KOPT-K1 (cell line): Measurements from ENCODE around the gene NAB1.
"Not testable (repeated sequence)": the region's sequence is repeated elsewhere in the genome, so short reads cannot be mapped to it uniquely, and the experiment has no call there.

Experiments
- H3K27ac ChIP-seq: fragments of 200-600 bp; sonication (generic); 2 replicates; pipeline ENCODE4 v1.5.1; 2016; ENCODE audit warnings: antibody characterized with exemption, mild to moderate bottlenecking, low read depth, low read length; ENCODE audit not compliant: poor library complexity, severe bottlenecking
- H3K36me3 ChIP-seq: fragments of 200-600 bp; sonication (generic); 2 replicates; pipeline ENCODE4 v1.5.1; 2017; ENCODE audit warnings: antibody characterized with exemption, mild to moderate bottlenecking, low read length, moderate library complexity; ENCODE audit not compliant: insufficient read depth
- H3K9me3 ChIP-seq: fragments of 200-600 bp; sonication (generic); 2 replicates; pipeline ENCODE4 v1.5.1; 2017; ENCODE audit warnings: antibody characterized with exemption, low read length, mild to moderate bottlenecking; ENCODE audit not compliant: insufficient read depth, poor library complexity, severe bottlenecking

The NAB1 gene

GRCh38 chr2:190707726-190708125 is 58.8 kb downstream of the NAB1 start:
- Histone ChIP-seq H3K27ac (no peak overlapping the region), H3K36me3 (no peaks in the 10 kb centered on the region), H3K9me3 (peaks cover 10% of the 10 kb centered on the region)

- peaks cover 10% of the 10 kb centered on the region for H3K9me3 ChIP-seq
- not testable (repeated sequence) for H3K27ac ChIP-seq, H3K36me3 ChIP-seq
Observed at GRCh38 chr2:190708650-190709049, 59.8 kb downstream of the NAB1 start.

GRCh38 chr2:190711069-190711468 is 62.2 kb downstream of the NAB1 start:
- Histone ChIP-seq H3K36me3 (no peaks in the 10 kb centered on the region), H3K9me3 (peaks cover 10% of the 10 kb centered on the region), H3K27ac (no peak overlapping the region)

GRCh38 chr2:190713471-190713870 is 64.6 kb downstream of the NAB1 start:
- H3K9me3 ChIP-seq = peaks cover 3% of the 10 kb centered on the region
- H3K36me3 ChIP-seq = no peaks in the 10 kb centered on the region
- H3K27ac ChIP-seq = no peak overlapping the region

GRCh38 chr2:190714958-190715357 is 66.1 kb downstream of the NAB1 start:
- no peaks in the 10 kb centered on the region for H3K36me3 ChIP-seq
- H3K9me3 ChIP-seq = no peaks in the 10 kb centered on the region

GRCh38 chr2:190716176-190716807 is 67.4 kb downstream of the NAB1 start:
- H3K9me3 ChIP-seq = no peaks in the 10 kb centered on the region
- no peak overlapping the region for H3K27ac ChIP-seq
- H3K36me3 ChIP-seq = no peaks in the 10 kb centered on the region

More at GRCh38 chr2:190714958-190715357, 66.1 kb downstream of the NAB1 start:
- H3K27ac ChIP-seq = no peak overlapping the region

GRCh38 chr2:190717306-190717705 is 68.4 kb downstream of the NAB1 start:
- Histone ChIP-seq H3K36me3 (no peaks in the 10 kb centered on the region), H3K27ac (no peak overlapping the region), H3K9me3 (no peaks in the 10 kb centered on the region)

- no peak overlapping the region for H3K27ac ChIP-seq
- H3K36me3 ChIP-seq = no peaks in the 10 kb centered on the region
- no peaks in the 10 kb centered on the region for H3K9me3 ChIP-seq
Observed at GRCh38 chr2:190717764-190718651, 69.1 kb downstream of the NAB1 start.

- Histone ChIP-seq H3K36me3 (no peaks in the 10 kb centered on the region), H3K9me3 (no peaks in the 10 kb centered on the region), H3K27ac (no peak overlapping the region)
Observed at GRCh38 chr2:190718652-190719526, 70.0 kb downstream of the NAB1 start.

- Histone ChIP-seq H3K9me3 (no peaks in the 10 kb centered on the region), H3K36me3 (no peaks in the 10 kb centered on the region), H3K27ac (no peak overlapping the region)
Observed at GRCh38 chr2:190720276-190720675, 71.4 kb downstream of the NAB1 start.

GRCh38 chr2:190720691-190721090 is 71.8 kb downstream of the NAB1 start:
- Histone ChIP-seq H3K27ac (no peak overlapping the region), H3K36me3 (no peaks in the 10 kb centered on the region), H3K9me3 (no peaks in the 10 kb centered on the region)

- Histone ChIP-seq H3K27ac (no peak overlapping the region), H3K9me3 (no peaks in the 10 kb centered on the region), H3K36me3 (no peaks in the 10 kb centered on the region)
Observed at GRCh38 chr2:190722061-190722759, 73.3 kb downstream of the NAB1 start.

- Histone ChIP-seq H3K36me3 (no peaks in the 10 kb centered on the region), H3K9me3 (no peaks in the 10 kb centered on the region), H3K27ac (no peak overlapping the region)
Observed at GRCh38 chr2:190722835-190723234, 74.0 kb downstream of the NAB1 start.

GRCh38 chr2:190723397-190724090 is 74.7 kb downstream of the NAB1 start:
- H3K27ac ChIP-seq = no peak overlapping the region
- no peaks in the 10 kb centered on the region for H3K36me3 ChIP-seq
- no peaks in the 10 kb centered on the region for H3K9me3 ChIP-seq
